ENCODE results near the gene RAB10.
"Not testable (repeated sequence)": the region's sequence is repeated elsewhere in the genome, so short reads cannot be mapped to it uniquely, and the experiment has no call there.

RAB10 gene

GRCh38 chr2:26088931-26089330 lies 55.0 kb downstream of the RAB10 start:
- DNase-seq (ENCODE audit: low read depth), result not testable (repeated sequence)

- DNase-seq (ENCODE audit: low read depth), result no peak
Observed at GRCh38 chr2:26089337-26089736, 55.5 kb downstream of the RAB10 start.

GRCh38 chr2:26095758-26096157 lies 61.9 kb downstream of the RAB10 start:
- no peak for DNase-seq (ENCODE audit: low read depth)

- DNase-seq (ENCODE audit: low read depth), result no peak
Observed at GRCh38 chr2:26099933-26100332, 66.0 kb downstream of the RAB10 start.

GRCh38 chr2:26100384-26100783 lies 66.5 kb downstream of the RAB10 start:
- no peak for DNase-seq (ENCODE audit: low read depth)

GRCh38 chr2:26103752-26104151 lies 69.9 kb downstream of the RAB10 start:
- DNase-seq (ENCODE audit: low read depth), result no peak

- DNase-seq (ENCODE audit: low read depth), result not testable (repeated sequence)
Observed at GRCh38 chr2:26108701-26109100, 74.8 kb downstream of the RAB10 start.

- no peak for DNase-seq (ENCODE audit: low read depth)
Observed at GRCh38 chr2:26112201-26112600, 78.3 kb downstream of the RAB10 start.

- DNase-seq (ENCODE audit: low read depth), result no peak
Observed at GRCh38 chr2:26114151-26114550, 80.3 kb downstream of the RAB10 start.

- no peak for DNase-seq (ENCODE audit: low read depth)
Observed at GRCh38 chr2:26118682-26119081, 84.8 kb downstream of the RAB10 start.

- DNase-seq (ENCODE audit: low read depth), result no peak
Observed at GRCh38 chr2:26119521-26119920, 85.6 kb downstream of the RAB10 start.

- no peak for DNase-seq (ENCODE audit: low read depth)
Observed at GRCh38 chr2:26122630-26123029, 88.7 kb downstream of the RAB10 start.

- DNase-seq (ENCODE audit: low read depth), result no peak
Observed at GRCh38 chr2:26123426-26123825, 89.5 kb downstream of the RAB10 start.

GRCh38 chr2:26126074-26126473 lies 92.2 kb downstream of the RAB10 start:
- DNase-seq (ENCODE audit: low read depth), result no peak

- DNase-seq (ENCODE audit: low read depth), result no peak
Observed at GRCh38 chr2:26128176-26128575, 94.3 kb downstream of the RAB10 start.

- no peak for DNase-seq (ENCODE audit: low read depth)
Observed at GRCh38 chr2:26130763-26131162, 96.9 kb downstream of the RAB10 start.

- no peak for DNase-seq (ENCODE audit: low read depth)
Observed at GRCh38 chr2:26136451-26136850, 102.6 kb downstream of the RAB10 start.

- no peak for DNase-seq (ENCODE audit: low read depth)
Observed at GRCh38 chr2:26139269-26140183, 105.6 kb downstream of the RAB10 start.

GRCh38 chr2:26141145-26141769 lies 107.4 kb downstream of the RAB10 start:
- no peak for DNase-seq (ENCODE audit: low read depth)

GRCh38 chr2:26144031-26144430 lies 110.1 kb downstream of the RAB10 start:
- no peak for DNase-seq (ENCODE audit: low read depth)

GRCh38 chr2:26144953-26145680 lies 111.2 kb downstream of the RAB10 start:
- DNase-seq (ENCODE audit: low read depth), result peak; percentile 37

- no peak for DNase-seq (ENCODE audit: low read depth)
Observed at GRCh38 chr2:26148501-26148900, 114.6 kb downstream of the RAB10 start.

- no peak for DNase-seq (ENCODE audit: low read depth)
Observed at GRCh38 chr2:26150243-26150642, 116.4 kb downstream of the RAB10 start.
